NCI-H1694 treated with DMSO at 0.1 percent for 48 hours (cell line): ENCODE measurements around the gene CASTOR1.

Experiments used
- DNase-seq: peaks from one replicate; lab custom pipeline; 2025; lab: John Stamatoyannopoulos, UW

CASTOR1 gene

DNA sequence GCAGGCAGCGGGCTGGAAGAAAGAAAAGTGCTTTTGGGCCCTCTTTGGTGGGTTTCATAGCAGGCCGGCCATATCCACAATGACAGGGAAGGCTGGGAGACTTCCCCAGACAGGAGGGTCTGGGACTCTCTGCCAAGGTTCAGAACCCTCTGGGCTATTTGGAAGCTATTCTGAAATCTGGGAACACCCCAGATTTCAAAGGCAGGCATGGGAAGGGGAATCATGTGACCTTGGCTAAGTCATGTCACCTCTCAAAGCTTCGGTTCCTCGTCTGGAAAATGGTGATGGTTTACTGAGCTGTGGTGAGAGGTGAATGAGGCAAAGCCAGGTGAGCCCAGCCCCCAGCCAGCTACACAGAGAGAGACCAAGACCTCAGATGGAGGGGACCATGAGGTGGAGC, 4.6 kb downstream of the CASTOR1 start:
- no peak for DNase-seq

DNA sequence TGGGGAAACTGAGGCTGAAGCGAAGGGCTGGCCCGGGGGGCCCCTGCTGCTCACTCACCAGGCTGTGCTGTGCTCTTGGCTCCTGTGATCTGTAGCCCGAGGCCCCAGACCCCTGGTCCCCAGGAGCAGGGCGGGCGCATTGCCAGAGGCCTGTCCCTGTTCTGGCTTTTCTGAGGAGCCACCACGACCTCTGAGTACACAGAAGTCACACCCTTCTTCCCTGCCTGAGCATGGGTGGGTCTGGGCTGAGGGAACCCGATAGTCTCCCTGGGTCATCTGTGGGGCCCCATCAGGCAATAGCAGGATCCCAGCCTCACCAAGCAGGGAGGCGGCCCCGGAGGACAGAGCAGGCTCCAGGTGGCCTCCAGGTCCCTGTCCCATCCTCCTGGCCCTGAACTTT, 5.1 kb downstream of the CASTOR1 start:
- DNase-seq, result no peak

- DNase-seq, result no peak
Measured at GRCh38 chr22:30283342-30283741, 6.0 kb downstream of the CASTOR1 start.

GRCh38 chr22:30282616-30283046, 6.7 kb downstream of the CASTOR1 start:
- DNase-seq, result no peak

- no peak for DNase-seq
Measured at GRCh38 chr22:30280505-30280904, 8.8 kb downstream of the CASTOR1 start.

- DNase-seq, result no peak
Measured at GRCh38 chr22:30279932-30280331, 9.4 kb downstream of the CASTOR1 start.

- DNase-seq, result no peak
Measured at GRCh38 chr22:30279046-30279788, 10.1 kb downstream of the CASTOR1 start.

DNA sequence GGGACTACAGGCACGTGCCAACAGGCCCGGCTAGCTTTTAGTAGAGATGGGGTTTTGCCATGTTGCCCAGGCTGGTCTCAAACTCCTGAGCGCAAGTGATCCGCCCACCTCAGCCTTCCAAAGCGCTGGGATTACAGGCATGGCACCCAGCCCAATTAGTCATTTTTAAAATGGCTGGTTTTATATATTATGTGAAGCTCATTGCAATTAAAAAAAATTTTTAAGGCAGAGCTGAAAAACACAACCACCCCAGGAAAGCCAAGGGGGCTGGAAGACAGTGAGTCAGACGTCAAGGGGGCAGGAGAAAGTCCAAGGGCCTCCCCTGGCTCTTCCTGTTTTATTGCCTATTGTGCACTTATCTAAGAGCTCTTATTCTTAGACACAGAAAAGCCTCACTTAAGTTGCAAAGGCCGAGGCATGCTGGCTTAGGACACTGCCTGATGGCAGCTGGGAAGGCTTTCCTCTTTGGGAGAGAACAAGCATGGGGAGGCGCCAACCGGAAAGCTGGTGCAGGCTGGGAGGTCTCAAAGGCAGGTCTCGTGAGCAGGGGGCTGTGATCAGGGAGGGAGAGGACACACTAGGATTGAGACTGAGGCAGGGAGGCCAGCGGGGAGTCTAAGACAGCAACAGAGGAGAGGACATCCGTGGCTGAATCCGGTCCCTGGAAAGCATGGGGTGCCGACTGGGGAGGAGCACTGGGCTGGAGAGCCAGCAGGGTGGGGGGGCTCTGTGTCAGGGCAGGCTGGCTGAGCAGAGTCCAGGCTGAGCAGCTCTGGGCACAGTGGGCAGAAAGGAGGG, 11.6 kb downstream of the CASTOR1 start:
- no peak for DNase-seq

GRCh38 chr22:30276039-30276438, 13.3 kb downstream of the CASTOR1 start:
- DNase-seq, result no peak

- DNase-seq, result no peak
Measured at GRCh38 chr22:30275625-30276024, 13.7 kb downstream of the CASTOR1 start.

- DNase-seq, result no peak
Measured at GRCh38 chr22:30274437-30274812, 14.9 kb downstream of the CASTOR1 start.

DNA sequence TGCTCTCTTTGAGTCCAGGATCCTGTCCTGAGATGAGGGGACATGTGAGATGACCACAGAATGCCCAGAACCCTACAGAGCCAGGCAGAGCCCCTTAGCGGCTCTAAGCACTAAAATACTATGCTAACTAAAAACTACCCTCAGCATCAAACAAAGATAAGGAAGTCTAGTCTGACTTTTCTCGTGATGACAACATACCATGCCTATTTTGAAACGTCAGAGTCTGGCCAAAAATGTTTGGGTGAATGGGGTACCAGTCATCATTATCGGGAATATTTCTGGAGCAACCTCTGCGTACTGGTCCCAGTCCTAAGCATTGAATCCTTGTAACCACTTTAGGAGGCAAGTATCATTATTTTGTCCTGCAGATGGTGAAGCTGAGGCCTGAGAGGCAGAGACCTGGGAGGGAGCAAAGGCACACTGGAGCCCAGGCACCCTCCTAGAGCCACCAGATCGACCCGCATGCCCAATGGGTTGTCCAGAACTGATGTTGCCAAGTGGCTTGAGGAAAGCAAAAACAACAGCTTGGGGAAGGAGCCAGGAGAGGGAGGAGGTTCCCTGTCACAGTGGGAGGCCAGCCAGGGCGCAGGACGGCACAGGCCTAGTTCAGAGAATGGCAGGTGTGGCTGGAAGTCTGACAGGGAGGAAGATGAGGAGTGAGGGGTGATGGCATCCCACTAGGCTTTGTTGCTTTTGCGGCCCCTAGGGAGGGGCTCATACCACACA, 15.4 kb downstream of the CASTOR1 start:
- no peak for DNase-seq

DNA sequence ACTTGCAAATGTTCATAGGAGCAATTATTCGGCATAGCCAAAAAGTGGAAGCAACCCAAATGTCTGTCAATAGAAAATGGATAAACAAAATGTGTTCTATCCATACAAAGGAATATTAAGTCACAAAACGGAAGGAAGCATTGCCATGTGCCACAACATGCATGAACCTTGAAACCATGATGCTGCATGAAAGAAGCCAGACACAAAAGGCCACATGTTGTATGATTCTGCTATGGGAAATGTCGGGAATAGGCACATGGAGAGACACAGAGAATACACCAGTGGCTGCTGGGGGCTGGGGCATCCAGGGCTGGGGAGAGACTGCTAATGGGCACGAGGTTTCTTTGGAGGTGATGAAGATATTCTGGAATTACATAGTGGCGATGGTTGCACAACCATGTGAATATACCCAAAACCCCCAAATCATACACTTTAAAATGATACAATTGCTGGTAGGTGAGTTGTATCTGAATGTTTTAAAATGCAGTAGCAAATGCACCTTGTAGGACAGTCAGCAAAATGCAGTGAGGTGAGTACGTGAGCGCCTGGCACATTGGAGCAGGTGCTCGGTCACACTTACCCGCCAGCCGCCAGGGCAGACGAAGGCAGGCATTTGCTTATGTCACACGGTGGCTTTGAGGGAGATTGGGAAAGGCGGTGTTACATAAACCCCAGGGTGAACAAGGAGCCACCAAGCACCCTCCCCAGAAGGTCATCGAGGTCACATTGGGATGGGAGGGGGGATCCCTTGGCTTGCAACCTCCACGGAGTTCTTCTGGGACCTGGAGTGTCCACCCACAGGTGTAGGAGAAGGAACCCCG, 16.3 kb downstream of the CASTOR1 start:
- DNase-seq, result no peak

DNA sequence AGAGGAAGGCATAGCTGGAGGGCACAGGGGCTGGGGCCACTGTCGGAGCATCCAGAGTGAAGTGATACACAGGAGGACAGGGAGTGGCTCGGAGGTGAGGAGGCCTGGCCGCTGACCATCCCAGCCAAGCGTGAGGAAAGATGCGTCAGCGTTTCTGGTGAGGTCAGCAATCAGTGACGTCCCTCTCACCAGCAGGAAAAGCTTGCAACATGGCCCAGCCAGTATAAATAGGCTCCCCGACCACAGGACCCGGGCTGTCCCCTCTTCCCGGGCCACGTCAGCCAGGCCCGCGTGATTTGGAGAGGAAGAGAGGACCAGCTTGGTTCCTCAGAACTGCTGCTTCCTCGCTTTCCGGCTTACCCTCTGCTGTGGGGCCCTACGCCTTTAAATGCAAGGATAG, 18.5 kb downstream of the CASTOR1 start:
- no peak for DNase-seq

DNA sequence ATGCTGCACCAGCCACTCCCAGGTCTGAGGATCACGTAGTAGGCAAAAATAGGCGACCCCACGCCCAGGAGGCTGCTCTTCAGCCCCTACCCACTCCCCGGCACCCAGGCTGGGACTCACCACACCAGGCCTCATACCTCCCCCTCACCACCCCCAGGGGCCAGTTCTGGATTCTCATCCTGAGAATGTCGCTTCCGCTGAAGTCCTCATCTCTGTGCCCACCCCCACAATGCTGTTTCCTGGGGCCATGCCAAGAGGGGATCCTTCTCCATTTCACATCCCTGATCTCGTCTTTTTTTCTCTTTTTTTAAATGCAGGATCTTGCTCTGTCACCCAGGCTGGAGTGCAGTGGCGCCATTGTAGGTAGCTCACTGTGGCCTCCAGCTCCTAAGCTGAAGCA, 21.0 kb downstream of the CASTOR1 start:
- DNase-seq, result no peak

DNA sequence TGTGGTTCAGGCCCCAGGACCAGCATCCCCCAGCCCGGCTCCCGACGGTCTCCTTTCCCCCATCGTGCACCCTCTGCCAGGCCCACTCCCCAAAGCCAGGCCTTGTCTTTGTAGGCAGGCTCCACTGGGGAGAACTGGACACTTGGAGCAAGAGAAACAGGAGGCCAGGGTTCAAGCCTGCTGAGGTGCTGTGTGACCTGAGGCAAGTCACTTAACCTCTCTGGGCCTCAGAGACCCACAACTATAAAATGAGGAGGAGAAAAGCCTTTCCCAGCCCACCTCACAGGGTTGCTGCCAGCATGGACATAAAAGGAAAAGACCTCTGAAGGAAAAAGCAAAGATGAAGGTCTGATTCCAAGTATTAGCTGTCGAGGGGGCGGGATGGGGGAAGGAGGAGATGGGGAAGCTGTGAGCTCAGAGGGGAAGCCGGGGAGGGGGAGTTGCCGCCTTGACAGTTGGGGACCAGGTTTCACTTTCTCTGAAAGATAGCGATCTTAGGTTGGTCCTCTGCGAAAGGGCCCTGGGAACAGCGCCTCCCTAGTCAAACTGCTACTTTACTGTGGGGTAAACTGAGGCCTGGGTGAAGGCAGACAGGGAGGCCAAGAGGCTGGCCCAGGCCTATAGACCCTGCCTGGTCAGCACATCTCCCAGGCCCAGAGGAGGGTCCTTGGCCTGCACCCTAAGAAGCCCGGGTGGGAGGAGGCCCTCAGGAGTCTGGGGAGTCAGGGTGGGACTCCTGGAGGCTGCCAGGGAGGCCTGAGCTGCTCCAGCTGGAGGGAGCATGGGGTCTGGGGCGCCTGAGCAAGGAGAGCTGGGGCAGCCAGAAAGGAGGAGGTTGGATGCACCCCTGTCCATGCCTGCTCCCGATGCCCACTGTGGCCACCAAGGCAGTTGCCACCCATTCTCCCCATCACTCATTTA, 21.7 kb downstream of the CASTOR1 start:
- DNase-seq, result no peak

DNA sequence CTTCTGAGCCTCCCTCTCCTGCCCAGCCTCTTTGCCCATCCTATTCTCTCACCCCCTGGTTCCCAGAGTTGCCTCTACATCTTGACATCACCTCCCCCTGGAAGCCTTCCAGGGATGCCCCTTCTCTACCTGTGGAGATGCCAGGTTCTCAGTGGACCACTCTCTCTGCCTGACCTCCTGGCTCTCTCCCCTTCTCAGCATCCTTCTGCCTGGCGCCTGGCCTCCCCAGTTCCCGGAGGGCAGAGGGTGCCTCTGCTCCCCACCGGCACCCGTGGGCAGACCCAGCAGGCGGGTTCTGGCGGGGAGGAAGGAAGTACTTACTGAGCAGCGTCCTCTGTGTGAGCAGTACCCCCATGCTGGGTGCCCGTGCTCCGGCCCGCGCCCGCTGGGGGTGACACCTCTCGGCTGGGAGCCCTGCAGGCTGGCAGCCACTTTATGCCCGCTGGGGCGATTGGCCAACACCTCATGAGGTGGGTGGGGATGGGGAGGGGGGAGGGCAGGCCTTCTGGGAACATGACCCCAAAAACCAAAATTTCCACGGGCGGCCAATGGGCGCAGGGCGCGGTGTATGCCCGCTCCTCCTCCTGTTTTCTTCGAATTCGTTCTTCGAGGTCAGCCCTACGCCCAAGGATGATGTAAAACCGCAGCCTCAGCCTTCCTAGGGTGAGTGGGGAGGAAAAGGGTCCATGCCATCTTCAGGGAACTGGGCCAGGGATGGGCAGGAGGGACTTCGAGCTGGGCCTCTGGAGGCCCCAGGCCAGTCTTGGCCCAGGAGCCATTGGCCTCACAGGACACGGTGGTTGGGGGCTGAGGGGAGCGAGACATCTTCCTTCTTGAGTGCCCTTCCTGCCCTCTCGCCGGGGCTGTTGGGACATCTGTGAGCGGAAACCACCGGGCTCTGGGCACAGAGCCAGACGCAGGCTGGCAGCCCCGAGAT, 22.6 kb downstream of the CASTOR1 start, which contains the start of gene OSM:
Gene OSM, minus strand, starts transcription at position 407 of the 937 bp plus-strand sequence. Its CDS starts 52 bp downstream, at position 355.
- no peak for DNase-seq

GRCh38 chr22:30265823-30266444, 23.4 kb downstream of the CASTOR1 start:
- no peak for DNase-seq

DNA sequence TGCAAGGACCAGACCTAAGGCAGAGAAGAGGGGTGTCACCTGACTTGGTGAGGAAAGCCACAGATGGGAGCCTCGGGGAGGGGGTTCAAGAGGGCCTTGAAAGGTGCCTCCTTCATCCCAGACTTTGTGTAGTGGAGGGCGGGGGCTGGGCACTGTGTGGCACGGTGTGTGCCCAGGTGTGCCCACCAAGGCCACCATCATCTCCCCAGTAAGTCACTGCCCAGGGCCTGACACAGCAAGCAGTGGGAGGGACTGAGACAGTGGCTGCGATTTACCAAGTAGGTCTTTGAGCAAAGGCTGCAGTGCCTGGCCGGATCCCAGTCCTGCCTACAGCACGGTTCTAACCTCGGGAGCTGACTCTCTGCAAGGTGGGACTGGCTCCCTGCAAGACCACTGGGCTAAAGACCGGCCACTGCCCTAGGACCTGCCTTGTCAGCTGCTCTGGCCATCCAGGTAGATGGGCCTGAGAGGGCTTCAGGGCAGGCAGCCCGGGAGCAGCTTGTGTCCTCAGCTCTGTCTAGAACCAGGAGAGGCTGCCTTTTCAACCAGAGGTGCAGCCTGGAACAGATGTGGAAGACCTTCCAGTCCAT, 24.1 kb downstream of the CASTOR1 start:
- no peak for DNase-seq
